Right ventricle myocardium superior (tissue), 1 donor: ENCODE data around the gene KRTAP5-4. TPM values are rescaled to one million over a fixed set of nuclear protein-coding genes. Genes with fewer than 3 reads are reported as not detected.

ENCODE experiments used
- ATAC-seq: fragments of 200-7000 bp; cut with Tn5 transposase; one replicate; pipeline ENCODE4 v1.9.1; 2020; ENCODE audit warnings: mild to moderate bottlenecking; ENCODE audit not compliant: poor library complexity
- DNase-seq: peaks from one replicate; pipeline ENCODE4 v3.0.0-alpha.2; 2020
- intact Hi-C: fragments of 100-400 bp; cut with DNase I; formaldehyde crosslinking; loops from one replicate; pipeline ENCODE4 v1.11.2; 2022
- total RNA-seq: library from RNA; stranded (reverse); fragmentation: NEBNext Ultra II Directional; extraction: Animal tissue kit (Norgen Biotek cat#: 25700); gene quantifications from one replicate; pipeline ENCODE4 v1.2.1, GENCODE V29; 2021
- donor health status: DM: no; HTN: yes; CAD: no; lungs with severe emphysema.

The KRTAP5-4 gene
- total RNA-seq, 1 donor from 2014 or later: not detected

DNA sequence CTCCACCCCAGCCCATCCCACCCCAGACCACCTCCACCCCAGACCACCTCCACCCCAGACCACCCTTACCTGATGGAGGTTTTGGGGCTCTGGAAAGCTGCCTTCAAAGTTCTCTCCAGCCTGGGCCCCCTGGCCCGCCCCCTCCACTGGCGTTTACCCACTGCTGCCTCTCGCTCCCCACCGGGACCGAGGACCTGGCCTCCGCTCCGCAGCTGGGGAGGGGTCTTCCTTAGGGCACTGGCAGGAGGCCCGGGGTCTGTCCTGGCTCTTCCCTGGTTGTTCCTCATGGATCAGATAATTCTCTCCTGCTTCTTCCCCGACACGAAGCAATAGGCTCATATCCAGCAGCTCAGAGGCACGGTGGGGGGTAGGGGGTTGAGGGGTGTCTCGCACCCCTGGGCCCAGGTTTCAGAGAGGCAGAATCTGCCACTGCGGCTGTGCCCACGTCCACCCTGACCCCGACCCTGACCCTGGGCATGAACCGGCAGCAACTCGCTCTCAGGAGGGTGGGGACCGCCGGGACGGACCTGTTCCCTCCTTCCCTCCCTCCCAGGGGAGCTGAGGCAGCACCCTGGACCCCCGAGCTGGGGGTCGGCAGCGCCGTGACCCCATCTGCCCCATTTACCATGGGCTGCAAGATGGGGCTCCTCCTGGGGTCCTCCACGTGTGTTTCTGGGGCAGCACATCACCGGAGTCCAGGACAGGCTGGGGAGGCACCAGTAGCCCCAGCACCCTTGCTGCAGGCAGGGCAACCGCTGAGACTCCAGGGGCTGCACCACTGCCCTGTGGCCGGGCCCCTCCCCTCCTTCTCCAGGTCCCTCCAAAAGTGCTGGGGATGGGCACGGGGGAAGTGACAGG lies 20.6 kb upstream of the KRTAP5-4 start:
- DNase-seq (no peak), ATAC-seq (no peak)
- intact Hi-C loops: no loop called here

DNA sequence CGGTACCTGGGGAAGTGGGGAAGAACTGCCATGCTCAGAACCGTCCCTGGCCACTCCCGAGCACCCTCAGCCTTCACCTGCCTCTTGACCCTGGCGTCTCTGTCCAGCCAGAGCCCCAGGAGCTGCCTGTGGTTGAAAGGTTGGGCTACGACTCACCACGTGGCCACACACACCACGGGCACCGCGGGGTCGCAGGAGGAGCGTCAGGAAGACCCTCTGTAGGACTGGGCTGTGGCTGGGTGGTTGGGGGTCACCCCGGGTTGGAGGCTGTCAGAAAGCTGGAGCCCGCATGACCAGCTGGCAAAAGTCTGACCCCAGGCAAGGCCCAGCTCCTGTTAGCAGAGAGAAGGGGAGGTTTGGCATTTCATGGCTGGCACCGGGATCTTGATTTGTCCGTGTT lies 19.2 kb upstream of the KRTAP5-4 start:
- ATAC-seq (no peak), DNase-seq (no peak)
- intact Hi-C loops: no loop called here

DNA sequence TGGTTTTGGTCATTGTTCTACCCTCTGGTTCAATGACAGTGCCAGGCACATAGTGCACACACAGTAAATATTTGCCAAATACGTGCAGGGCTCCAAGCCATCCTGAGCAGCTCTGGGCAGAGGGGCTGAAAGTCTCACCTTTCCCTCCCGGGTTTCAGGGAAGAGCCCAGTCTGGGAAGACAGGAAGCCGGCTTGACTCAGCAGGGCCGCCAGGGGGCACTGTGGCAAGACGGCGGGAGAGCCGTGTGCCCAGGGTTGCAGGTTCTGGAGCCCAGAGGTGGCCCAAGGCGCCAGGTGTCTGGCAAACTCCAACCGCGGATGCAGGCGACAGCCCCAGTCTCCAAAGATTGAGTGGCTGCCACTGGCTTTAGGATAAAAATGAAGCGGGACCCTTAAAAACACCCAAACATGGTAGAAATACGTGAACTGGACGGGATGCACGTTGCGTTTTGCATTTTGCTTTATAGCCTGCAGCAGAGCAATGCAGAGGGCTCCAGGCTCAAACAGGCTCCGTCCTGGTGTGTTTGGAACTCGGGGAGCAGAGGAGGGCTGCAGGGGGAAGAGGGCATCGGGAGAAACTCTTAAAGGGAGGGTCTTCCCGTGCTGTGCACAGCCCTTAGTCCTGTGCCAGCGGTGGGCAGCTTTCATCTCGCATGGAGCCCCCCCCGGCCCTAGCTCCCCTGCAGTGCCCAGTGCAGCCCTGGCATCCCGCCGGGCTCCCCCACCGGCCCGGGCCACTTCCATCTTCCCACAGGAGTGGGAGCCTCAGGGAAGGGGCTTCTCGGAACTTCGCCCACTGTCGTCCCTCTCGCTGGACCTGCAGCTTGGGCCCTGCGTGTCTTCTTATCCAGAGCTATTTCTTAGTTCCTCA lies 18.4 kb upstream of the KRTAP5-4 start:
- peak; percentile 45 for ATAC-seq
- DNase-seq: no peak
- intact Hi-C loops: no loop called here

DNA sequence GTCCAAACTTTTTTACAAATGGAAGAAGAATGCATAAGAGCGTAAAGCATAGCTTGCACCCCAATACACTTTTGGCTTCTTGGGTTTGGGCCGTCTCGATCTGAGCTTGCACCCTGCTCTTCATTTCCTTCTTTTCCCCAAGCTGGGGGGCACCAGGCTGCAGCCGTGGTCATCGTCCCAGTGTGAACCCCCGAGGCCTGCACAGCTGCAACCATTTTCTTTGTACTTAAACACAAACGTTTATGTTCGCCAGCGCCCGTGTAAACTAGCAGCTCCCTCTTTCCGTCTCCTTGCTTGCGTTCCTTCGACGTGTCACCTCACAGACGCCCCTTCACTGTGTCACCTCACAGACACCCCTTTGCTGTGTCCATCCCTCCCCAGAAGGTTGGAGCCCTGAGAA lies 17.7 kb upstream of the KRTAP5-4 start:
- intact Hi-C loops: no loop called here
- ATAC-seq: no peak
- no peak for DNase-seq

DNA sequence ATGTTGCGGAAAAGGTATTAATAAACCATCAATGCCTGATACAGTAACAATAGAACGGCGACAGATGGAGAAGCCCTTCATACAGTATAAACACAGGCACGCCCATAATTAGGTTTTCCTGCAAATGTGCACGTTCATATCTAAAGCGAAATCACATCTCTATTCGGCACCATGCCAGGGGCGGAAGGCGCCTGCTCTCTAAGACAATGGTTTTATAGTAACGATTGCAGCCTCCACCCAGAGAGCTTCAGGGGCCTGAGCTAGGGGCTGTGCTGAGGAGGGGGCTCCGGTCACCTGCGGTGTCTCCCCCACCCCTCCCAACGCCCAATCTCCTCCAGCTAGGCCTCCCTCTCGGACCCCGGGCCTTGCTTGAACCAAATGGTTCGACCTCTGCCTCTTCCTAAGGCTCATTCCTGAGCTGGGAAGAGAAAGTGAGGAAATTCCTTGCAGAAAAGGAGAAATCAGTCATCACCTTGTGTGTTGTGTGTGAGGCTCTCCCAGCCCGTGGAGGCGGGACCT lies 17.2 kb upstream of the KRTAP5-4 start:
- intact Hi-C loops: no loop called here
- peak; percentile 71 for DNase-seq
- ATAC-seq: peak; percentile 62

DNA sequence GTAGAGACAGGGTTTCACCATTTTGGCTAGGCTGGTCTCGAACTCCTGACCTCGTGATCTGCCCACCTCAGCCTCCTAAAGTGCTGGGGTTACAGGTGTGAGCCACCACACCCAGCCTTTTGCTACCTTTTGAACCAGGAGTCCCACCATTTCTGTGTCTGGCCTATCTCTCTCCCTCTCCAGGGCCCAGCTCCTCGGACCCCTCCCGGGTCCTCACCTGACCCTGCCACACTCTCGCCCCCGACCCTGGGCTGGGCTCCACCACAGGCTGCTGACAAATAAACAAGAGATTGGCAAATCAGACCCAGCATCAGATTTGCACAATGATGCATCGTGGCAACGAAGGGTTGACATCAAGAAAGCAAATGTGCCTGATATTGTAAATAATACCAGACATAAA lies 16.4 kb upstream of the KRTAP5-4 start:
- intact Hi-C loops: no loop called here
- ATAC-seq (no peak), DNase-seq (no peak)

DNA sequence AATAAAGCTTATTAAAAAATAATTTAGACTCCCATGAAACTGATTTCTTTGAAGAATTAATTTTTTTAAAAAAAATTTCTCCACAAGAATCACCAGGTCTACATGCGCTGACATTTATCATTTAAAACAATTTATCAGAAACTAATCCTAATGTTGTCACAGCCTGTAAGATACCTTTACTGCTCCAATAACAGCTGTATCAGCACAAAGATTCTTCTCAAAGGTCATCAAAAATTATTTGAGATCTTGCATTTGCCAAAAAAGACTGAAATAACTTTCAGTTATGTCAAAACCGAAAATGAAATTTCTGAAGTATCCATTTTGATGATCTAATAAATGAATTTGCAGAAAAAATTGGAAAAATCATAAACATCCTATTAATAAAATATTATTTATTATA lies 15.7 kb upstream of the KRTAP5-4 start:
- intact Hi-C loops: no loop called here
- ATAC-seq (no peak), DNase-seq (no peak)

DNA sequence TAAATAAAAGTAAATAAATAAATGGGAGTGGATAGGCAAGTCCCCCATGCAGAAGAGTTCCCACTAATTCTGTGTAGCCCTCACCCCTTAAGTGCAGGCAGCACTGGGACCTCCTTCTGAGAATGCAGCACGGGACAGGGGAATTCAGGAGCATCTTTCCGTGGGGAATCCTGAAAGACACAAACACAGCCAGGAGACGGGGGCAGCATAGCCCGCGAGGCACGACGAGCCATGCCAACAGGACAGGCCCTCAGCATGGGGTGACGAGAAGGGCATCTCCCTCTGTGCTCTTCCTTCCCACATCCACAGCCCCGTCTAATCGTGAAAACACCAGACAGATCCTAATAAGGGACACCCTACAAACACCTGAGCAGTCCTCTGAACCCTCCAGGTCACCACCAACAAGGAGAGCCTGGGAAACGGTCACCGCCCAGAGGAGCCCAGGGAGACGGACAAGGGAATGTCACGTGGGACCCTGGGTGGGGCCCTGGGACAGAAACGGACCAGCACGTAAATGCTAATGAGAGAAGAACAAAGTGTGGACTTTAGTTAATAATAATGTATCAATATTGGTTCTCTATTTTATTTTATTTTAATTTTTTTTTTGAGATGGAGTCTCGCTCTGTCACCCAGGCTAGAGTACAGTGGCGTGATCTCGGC lies 14.5 kb upstream of the KRTAP5-4 start:
- intact Hi-C loops: no loop called here
- no peak for DNase-seq
- ATAC-seq: no peak

DNA sequence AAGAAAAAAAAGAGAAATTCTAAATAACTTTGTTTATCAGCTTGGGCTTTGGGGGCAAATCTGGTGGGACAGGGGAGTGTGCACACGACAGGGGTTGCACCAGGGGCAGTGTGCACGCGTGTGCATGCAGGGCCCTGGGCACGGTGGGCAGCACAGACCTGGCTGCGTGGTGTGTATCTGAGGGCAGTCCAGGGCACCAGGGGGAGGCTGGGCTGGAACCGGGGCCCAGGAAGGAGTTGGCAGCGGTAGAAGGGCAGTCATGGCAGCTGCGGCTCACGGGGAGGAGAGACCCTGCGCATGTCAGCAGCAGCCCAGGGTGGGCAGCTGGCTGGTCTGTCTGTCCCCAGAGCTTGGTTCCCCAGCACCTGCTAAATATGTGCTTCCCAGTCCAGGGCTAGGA lies 11.9 kb upstream of the KRTAP5-4 start:
- DNase-seq (no peak), ATAC-seq (no peak)
- intact Hi-C loops: no loop called here

DNA sequence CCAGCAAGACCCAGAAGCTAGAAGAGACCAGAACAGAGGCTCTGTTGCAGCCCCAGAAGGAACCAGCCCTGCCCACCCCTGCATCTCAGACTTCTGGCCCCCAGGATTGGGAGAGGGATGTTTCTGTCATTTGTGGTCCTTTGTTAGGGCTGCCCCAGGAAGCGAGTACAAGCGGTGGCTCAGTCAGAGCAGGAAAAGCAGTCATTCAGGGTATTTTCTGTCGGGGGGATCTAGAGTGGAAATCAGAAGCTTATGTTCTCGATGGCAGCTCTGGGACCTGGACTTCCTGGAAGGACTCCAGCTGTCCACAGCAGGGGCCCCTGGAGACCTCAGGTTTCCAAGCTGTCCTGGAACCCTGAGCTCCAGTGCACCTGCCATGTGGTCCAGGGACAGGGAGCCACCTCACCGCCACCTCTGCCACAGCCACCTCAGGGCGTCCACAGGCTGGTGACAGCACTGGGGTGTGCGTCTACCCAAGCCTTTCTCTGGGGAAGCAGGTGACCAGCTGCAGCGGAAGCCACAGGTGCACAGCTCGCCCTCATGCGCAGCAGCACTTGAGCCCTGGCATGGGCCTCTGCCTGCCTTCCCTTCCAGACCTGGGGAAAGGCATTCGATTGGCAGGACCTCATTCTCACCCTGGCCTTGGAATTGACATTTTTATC lies 10.2 kb upstream of the KRTAP5-4 start:
- intact Hi-C loops: no loop called here
- DNase-seq (no peak), ATAC-seq (no peak)

DNA sequence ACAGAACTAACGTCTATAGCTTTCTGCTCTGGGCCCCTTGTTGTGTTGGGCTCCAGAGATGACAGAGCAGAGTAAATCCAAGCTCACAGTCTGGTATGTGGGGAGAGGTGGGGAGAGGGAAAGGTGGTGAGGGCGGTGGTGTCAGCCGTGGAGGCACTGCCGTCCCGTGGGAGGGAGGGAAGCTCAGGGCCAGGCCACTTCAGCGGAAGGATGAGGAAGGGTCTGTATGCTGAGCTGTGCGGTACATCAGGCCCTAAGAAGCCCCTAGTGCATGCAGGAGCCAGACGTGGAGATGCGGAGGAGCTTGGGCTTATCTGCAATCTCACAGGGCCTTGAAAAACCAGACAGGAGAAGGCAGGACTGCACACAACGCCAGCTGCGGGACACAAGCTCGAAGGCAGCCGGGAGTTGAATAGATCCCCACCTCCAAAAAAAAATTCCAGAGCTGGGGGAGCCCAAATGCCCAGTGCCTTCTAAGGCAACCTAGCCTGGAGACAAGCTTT lies 9.2 kb upstream of the KRTAP5-4 start:
- DNase-seq (no peak), ATAC-seq (no peak)
- intact Hi-C loops: no loop called here

DNA sequence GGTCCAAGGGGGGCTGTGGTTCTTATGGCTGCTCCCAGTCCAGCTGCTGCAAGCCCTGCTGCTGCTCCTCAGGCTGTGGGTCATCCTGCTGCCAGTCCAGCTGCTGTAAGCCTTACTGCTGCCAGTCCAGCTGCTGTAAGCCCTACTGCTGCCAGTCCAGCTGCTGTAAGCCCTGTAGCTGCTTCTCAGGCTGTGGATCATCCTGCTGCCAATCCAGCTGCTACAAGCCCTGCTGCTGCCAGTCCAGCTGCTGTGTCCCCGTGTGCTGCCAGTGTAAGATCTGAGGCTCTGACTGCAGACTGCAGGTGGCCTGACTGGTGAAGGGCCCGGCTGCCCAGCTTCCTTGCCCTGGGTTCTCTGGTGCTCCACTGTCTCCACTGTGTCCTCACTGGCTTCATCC lies 8.3 kb upstream of the KRTAP5-4 start:
- DNase-seq: no peak
- intact Hi-C loops: no loop called here
- ATAC-seq: no peak

DNA sequence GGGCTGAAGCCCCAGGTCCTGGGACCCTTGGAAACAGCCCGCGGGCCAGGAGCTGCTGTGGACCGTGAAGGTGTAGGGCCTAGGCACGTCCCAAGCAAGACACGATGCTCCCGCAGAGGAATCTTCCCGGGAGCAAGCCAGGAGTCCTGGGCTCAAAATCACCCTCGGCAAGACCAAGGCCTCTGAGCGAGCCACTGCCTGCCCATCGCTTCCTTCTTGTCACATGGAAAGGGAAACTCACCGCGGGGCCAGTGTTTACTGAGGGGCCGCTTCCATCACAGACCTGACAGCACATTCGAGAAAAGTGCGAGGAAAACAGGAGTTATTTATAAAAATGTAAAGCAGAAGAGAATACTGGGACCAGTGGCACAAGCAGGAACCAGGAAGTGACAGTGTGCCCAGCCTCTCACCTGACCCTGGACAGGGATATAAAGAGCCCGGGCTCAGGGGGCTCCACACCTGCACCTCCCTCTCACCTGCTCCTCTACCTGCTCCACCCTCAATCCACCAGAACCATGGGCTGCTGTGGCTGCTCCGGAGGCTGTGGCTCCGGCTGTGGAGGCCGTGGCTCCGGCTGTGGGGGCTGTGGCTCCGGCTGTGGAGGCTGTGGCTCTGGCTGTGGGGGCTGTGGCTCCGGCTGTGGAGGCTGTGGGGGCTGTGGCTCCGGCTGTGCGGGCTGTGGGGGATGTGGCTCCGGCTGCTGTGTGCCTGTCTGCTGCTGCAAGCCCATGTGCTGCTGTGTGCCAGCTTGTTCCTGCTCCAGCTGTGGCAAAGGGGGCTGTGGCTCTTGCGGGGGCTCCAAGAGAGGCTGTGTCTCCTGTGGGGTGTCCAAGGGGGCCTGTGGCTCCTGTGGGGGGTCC lies 7.6 kb upstream of the KRTAP5-4 start, which contains the start of gene KRTAP5-5:
Gene KRTAP5-5, plus strand, starts transcription at position 450 of the 860 bp plus-strand sequence. Its CDS starts 66 bp downstream, at position 516.
- ATAC-seq (no peak), DNase-seq (no peak)
- intact Hi-C loops: loop anchor here (10.0 kb wide), 1 partner anchor 85 kb away; no protein-coding TSS in a partner anchor

DNA sequence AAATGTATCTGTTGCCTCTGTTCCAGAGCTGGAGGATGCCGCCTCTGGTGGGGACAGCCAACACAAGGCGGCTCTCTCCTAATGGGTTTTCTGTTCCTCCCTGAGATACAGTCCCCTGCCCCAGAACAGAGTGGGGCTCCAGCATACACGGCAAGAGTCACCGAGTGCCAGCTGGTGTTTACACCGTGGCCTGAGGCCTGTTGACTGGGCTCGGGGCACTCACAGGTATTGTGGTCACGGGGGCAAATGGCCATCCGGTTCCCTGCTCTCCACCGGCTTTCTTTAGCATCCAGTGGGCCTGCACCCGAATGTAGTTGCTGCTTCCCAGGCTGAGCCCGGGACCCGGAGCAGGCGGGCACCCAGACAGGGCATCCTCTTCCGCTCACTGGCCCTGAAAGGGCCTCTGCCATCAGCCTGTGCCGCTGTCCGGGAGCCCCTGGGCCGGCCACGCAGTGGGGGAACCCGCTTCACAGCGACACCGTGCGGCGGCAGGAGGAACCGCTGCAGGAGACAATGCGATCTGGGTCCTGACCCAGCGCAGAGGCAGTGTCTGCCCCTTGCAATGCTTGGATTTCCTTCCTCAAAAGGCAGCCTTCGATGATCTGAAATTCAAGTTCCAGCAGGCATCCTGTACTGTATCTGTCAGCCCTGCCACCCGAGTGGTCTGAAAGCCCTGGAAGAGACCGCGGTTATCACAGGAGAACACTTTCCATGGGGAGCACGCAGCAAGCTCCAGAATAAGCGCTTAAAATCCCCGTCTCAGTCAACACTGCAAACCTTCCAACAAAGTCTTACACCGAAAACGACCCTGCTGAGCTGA lies 6.8 kb upstream of the KRTAP5-4 start:
- intact Hi-C loops: loop anchor here (10.0 kb wide), 1 partner anchor 84 kb away; no protein-coding TSS in a partner anchor
- DNase-seq: peak; percentile 58

DNA sequence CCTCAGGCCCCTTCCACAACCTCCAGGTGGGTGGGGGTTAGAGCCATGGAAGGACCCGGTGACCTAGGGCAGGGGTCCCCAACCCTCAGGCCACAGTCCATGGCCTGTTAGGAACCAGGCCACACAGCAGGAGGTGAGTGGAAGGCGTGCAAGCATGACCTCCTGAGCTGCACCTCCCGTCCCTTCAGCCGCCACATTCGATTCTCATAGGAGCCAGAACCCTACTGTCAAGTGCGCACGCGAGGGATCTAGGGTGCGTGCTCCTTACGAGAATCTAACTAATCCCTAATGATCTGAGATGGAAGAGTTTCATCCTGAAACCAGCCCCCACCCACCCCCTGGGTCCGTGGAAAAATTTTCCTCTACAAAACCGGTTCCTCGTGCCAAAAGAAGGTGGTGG lies 3.6 kb upstream of the KRTAP5-4 start:
- DNase-seq (no peak), ATAC-seq (no peak)
- intact Hi-C loops: loop anchor here (10.0 kb wide), 1 partner anchor 81 kb away; no protein-coding TSS in a partner anchor

More for the DNA sequence above, 6.8 kb upstream of the KRTAP5-4 start:
- peak; percentile 91 for ATAC-seq

DNA sequence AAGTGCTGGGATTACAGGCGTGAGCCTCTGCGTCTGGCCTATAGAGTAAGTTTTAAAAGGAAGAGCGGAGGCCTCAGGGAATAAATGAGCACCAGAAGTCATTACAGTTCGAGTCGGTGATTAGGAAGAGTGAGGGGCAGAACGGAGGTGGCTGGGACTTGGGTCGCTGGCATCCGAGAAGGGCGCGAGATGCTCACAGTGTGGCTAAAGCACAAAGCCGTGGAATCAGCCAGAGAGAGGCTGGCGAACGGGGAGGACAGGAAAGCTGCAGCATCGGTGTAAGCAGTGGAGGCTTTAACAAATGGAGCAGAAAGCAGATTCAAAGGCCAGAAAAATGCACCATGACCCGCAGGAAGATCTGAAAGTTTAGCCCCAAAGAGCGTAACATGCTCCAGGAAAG lies 2.7 kb upstream of the KRTAP5-4 start:
- intact Hi-C loops: loop anchor here (10.0 kb wide), 1 partner anchor 80 kb away; no protein-coding TSS in a partner anchor
- ATAC-seq (no peak), DNase-seq (no peak)
